ENCODE results near the gene SKA2. TPM values are rescaled to one million over a fixed set of nuclear protein-coding genes. Genes with fewer than 3 reads are reported as not detected.
A peak's percentile ranks its signal among the peaks of the same experiment; 100 is the strongest.

Gene SKA2
- total RNA-seq, 6 experiments from 2014 or later = 65.4 to 102 (median 96.6) TPM

GRCh38 chr17:59108400-59109102, 46.4 kb downstream of the SKA2 start:
- Mint-ChIP-seq H3K27me3 (ENCODE audit: insufficient read depth) (peaks cover 5% of the 10 kb centered on the region; the same call in 1 of the 2 replicates), H3K27ac (no peak overlapping the region), H3K4me3 (no peak overlapping the region), H3K36me3 (ENCODE audit: low read depth) (peaks cover 14% of the 10 kb centered on the region), H3K9me3 (no peaks in the 10 kb centered on the region), H3K4me1 (ENCODE audit: low read depth) (peaks cover 27% of the 10 kb centered on the region)
- no peak for TF ChIP-seq CTCF (IDR thresholded peaks at IDR 0.05)
- DNase-seq = no peak

- Mint-ChIP-seq H3K36me3 (ENCODE audit: low read depth) (peaks cover 14% of the 10 kb centered on the region), H3K4me1 (ENCODE audit: low read depth) (peaks cover 27% of the 10 kb centered on the region), H3K27me3 (ENCODE audit: insufficient read depth) (peaks cover 5% of the 10 kb centered on the region; the same call in 1 of the 2 replicates), H3K27ac (peak overlapping the region; percentile 80), H3K4me3 (peak overlapping the region; percentile 95), H3K9me3 (no peaks in the 10 kb centered on the region)
- no peak for DNase-seq
- TF ChIP-seq CTCF (IDR thresholded peaks at IDR 0.05) = no peak
Measured at GRCh38 chr17:59107306-59107670, 47.7 kb downstream of the SKA2 start.

GRCh38 chr17:59106463-59107305, 48.3 kb downstream of the SKA2 start, which contains the start of gene TRIM37:
Gene TRIM37 (minus strand): TSS chr17:59106880. CDS start chr17:59106461, 419 bp downstream.
- H3K4me3 Mint-ChIP-seq = peak within 1 kb of the TSS; percentile 95
- peak; percentile 98 for DNase-seq
- TF ChIP-seq CTCF (IDR thresholded peaks at IDR 0.05) = peak; percentile 34
- H3K36me3 Mint-ChIP-seq (ENCODE audit: low read depth) = peaks cover 14% of the 10 kb centered on the region
- no peaks in the 10 kb centered on the region for H3K9me3 Mint-ChIP-seq
- H3K27me3 Mint-ChIP-seq (ENCODE audit: insufficient read depth) = peaks cover 5% of the 10 kb centered on the region; the same call in 1 of the 2 replicates
- H3K4me1 Mint-ChIP-seq (ENCODE audit: low read depth) = peaks cover 27% of the 10 kb centered on the region
- H3K27ac Mint-ChIP-seq = peak within 1 kb of the TSS; percentile 80

- Mint-ChIP-seq H3K27me3 (ENCODE audit: insufficient read depth) (peaks cover 5% of the 10 kb centered on the region; the same call in 1 of the 2 replicates), H3K27ac (peak overlapping the region; percentile 80), H3K36me3 (ENCODE audit: low read depth) (peaks cover 14% of the 10 kb centered on the region), H3K4me3 (peak overlapping the region; percentile 95), H3K4me1 (ENCODE audit: low read depth) (peaks cover 27% of the 10 kb centered on the region), H3K9me3 (no peaks in the 10 kb centered on the region)
- DNase-seq = peak; percentile 26
- TF ChIP-seq CTCF (IDR thresholded peaks at IDR 0.05) = no peak
Measured at GRCh38 chr17:59105852-59106462, 49.0 kb downstream of the SKA2 start.

GRCh38 chr17:59101178-59101577, 53.8 kb downstream of the SKA2 start:
- no peak for DNase-seq
- Mint-ChIP-seq H3K27me3 (ENCODE audit: insufficient read depth) (peaks cover 3% of the 10 kb centered on the region; the same call in 1 of the 2 replicates), H3K36me3 (ENCODE audit: low read depth) (peaks cover 31% of the 10 kb centered on the region), H3K9me3 (no peaks in the 10 kb centered on the region), H3K4me1 (ENCODE audit: low read depth) (peaks cover 19% of the 10 kb centered on the region), H3K4me3 (no peak overlapping the region), H3K27ac (no peak overlapping the region)
- no peak for TF ChIP-seq CTCF (IDR thresholded peaks at IDR 0.05)
